GM20000 (cell line): Measurements from ENCODE around the gene NPW.

ENCODE experiments used
- DNase-seq: peaks from one replicate; pipeline ENCODE4 v3.0.0; 2012; ENCODE audit warnings: low spot score
- TF ChIP-seq, protein P1 (sequence below): IDR thresholded peaks from 2 replicates; pipeline ENCODE4 v1.5.1; 2012; ENCODE audit warnings: mild to moderate bottlenecking, control low read depth; ENCODE audit errors: extremely low read depth, missing control alignments

The NPW gene

DNA sequence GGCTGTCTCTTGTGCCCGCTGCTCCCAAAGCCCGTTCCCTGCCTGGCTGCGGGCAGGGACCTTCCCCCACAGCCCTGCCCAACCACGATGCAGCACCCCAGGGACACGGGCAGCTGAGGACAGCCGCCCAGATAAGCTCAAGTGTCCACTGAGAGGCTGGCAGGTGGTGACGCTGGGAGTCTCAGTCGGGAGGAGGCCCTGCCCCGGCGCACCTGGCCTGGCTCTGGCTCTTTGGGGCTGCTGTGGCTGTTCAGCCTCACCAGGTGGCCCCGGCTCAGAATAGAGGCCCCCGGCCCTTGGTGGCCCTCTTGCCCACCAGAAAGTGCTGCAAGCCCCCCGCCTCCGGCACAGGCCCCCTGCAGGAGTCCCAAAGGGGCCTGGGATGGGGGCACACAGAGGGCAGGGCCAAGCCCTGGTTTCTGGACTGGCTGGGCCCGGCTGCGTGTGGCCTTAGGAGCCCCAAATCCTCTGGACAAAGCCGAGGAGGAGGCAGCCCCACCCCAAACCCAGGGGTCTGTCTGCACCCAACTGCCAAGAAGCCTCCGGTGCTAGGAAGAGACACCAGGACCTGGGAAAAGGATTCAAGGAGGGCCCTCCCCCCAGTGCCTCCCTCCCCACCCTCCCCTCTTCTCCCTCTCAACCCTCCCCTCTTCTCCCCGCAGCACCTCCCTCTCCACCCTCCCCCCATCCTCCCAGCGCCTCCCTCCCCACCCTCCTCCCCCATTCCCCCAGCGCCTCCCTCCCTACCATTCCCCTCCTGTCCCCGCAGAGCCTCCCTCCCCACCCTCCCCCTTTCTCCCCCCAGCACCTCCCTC lies 22.8 kb downstream of the NPW start:
- no peak for DNase-seq
- TF ChIP-seq, protein P1, sequence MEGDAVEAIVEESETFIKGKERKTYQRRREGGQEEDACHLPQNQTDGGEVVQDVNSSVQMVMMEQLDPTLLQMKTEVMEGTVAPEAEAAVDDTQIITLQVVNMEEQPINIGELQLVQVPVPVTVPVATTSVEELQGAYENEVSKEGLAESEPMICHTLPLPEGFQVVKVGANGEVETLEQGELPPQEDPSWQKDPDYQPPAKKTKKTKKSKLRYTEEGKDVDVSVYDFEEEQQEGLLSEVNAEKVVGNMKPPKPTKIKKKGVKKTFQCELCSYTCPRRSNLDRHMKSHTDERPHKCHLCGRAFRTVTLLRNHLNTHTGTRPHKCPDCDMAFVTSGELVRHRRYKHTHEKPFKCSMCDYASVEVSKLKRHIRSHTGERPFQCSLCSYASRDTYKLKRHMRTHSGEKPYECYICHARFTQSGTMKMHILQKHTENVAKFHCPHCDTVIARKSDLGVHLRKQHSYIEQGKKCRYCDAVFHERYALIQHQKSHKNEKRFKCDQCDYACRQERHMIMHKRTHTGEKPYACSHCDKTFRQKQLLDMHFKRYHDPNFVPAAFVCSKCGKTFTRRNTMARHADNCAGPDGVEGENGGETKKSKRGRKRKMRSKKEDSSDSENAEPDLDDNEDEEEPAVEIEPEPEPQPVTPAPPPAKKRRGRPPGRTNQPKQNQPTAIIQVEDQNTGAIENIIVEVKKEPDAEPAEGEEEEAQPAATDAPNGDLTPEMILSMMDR: no peak

DNA sequence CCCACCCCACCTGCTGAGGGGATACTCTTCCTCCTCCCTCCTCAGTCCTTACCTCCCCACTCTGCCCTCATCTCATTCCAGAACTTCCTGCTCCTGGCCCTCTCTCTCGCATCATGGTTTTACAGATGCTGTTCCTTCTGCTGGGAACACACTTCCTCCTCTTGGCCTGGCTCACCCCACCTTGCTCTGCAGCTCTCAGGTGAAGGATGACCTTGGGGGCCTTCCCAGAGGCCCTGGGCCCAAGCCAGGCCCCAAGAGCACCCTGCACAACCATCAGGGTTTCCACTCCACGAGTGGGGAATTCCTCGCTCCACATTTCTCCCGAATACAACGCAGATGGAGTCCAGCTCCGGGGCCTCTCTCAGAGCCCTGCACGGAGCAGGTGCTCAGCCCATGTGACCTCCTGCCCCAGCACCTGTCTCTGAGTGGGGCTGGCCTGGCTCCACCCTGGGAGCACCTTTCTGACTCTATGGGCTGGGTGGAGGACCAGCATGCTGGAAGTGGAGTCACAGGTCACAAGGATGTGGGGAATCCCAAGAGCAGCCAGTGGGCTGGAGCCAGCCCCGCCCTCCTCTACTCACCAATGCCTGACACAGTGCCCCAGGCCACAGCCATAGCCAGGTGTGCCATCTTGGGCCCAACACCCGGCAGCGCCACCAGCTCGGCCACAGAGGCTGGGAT lies 23.5 kb downstream of the NPW start:
- TF ChIP-seq, protein P1: no peak
- DNase-seq: no peak

DNA sequence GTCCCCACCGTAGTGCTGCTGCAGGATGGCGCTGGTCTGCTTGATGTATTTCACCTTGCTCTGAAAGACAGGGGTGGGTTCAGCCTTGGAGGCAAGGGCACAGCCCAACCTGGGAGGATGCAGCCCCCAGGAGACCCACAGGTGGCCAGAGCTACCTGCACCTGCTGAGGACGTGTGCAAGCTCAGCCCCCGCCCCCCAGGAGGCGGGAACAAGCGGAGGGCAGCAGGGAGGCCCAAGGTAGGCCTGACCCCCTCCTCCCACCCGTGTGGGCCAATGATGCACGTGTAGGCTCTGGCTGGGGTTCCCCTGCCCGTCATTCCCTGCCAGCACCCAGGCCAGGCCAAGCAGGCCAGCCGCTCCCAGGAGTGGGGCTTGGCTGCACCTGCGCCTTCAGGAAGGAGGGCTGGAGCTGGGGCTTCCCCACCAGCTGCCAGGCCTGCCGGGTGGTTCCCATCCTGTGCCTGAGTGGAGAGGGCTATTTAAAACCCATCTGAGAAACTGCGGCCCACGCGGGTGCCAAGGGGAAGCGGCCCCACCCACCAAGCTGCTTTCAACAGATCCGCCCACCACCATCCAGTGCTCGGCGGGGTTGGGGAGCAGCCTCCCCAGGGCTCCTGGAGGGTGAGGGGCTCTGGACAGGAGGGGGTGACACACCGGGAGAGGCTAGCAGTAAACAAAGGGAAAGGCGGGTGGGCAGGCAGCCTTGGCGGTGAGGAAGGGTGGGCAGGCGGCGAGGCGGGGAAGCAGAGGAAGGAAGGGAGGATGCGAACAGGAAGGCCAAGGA lies 24.3 kb downstream of the NPW start:
- DNase-seq: no peak
- TF ChIP-seq, protein P1: no peak

DNA sequence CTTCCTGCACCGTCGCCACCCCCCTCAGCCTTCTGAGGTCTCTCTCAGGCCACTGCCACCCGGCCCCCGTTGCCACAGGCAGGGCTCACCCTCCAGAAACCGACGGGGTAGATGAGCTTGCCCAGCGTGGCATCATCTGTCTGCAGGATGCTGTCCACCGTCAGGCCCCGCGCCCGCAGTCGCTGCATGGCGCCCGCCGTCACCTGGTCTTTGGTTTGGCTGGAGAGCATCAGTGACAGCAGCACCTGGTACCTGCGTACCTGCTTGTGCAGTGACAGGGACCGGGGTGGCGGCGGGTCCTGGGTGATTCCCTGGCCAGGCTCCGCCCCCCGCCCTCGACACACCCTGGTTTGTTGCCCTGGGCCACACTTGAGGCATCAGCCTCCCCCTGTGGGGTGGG lies 25.0 kb downstream of the NPW start:
- TF ChIP-seq, protein P1: no peak
- DNase-seq: no peak

DNA sequence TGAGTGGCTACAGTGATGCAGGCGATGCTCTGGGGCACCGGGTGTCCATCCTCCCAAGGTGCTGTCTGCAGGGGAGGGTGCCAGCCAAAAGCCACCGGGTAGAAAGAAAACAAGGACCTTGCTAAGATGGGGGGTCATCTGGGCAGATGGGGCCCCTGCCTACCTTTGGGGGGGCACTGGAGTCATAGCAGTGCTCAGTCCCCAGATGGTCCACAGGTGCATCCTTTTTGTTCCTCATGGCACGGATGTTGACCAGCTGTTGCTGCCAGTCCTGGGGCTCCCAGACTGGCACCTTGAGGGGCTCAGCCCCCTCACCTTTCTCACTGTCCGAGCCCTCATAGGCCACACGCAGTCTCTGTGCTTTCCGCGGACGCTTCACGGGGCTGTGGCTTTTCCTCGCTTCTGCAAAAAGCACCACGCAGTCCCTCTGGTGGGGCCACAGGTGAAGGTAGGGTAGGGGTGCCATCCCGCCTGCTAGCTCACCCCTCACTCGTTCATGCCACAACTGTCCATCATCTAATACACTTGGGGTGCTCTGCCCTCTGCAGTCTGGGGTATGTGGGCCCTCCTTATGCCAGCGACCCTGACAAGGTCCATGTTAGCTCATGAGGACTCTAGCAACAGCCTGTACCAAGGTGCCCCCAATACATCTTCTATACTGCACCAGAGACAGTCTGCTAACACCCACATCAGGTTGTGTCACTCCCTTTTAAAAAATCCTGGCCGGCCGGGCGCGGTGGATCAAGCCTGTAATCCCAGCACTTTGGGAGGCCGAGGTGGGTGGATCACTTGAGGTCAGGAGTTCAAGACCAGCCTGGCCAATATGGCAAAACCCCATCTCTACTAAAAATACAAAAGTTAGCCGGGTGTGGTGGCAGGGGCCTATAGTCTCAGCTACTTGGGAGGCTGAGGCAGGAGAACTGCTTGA lies 26.6 kb downstream of the NPW start:
- TF ChIP-seq, protein P1: no peak
- DNase-seq: no peak

DNA sequence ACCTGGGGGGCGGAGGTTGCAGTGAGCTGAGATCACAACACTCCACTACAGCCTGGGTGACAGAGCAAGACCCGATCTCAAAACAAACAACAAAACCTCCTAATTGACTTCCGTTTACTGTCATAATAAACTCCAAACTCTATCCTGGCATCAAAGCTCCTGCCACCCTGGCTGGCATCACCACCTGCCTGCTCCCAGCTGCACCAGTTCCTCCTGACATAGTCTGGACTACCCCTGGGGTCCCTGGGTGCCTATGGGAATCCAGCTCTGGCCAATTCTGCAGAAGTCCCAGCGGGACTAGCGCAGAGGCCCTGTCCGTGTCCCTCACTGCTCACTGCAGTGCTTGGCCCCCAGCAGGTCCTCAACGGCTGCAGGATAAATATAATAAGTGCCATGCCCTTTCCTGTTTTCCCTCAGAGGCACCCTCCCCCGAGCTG lies 27.3 kb downstream of the NPW start:
- TF ChIP-seq, protein P1: no peak
- no peak for DNase-seq
